OCI-LY7 (cell line): ENCODE results near the gene SLC4A5. TPM values are rescaled to one million over a fixed set of nuclear protein-coding genes. Genes with fewer than 3 reads are reported as not detected.

ENCODE experiments used
- BruUV-seq: library from RNA; stranded (reverse); fragments of 400-500 nt; replicated peaks from 2 replicates; lab custom pipeline; 2021; lab: Mats Ljungman, UMichigan
- CTCF ChIA-PET: fragments of 300-600 bp; sonication (Branson Sonifier 250); formaldehyde crosslinking; loops from one replicate; lab custom pipeline; 2022; ENCODE audit warnings: antibody characterized with exemption; ENCODE audit not compliant: unreplicated experiment; lab: Charles Lee
- POLR2A ChIA-PET: fragments of 300-600 bp; sonication (Branson Sonifier 250); formaldehyde crosslinking; loops from one replicate; lab custom pipeline; 2022; ENCODE audit warnings: antibody characterized with exemption; lab: Charles Lee
- DNase-seq: peaks from one replicate; pipeline ENCODE4 v3.0.0-alpha.2; 2015; ENCODE audit warnings: low spot score
- H2AFZ ChIP-seq: fragments of 200-600 bp; sonication (generic), shearing (Covaris generic); 2 replicates; pipeline ENCODE4 v1.6.1; 2014; ENCODE audit warnings: mild to moderate bottlenecking, antibody characterized with exemption, low read length, moderate library complexity
- H3K27ac ChIP-seq: fragments of 200-600 bp; sonication (generic); 2 replicates; pipeline ENCODE4 v1.5.1; 2014; ENCODE audit warnings: mixed run types, low read depth, mild to moderate bottlenecking, moderate library complexity, low read length, inconsistent platforms; ENCODE audit not compliant: poor library complexity, severe bottlenecking
- H3K36me3 ChIP-seq: fragments of 200-600 bp; sonication (generic); 2 replicates; pipeline ENCODE4 v1.6.1; 2014; ENCODE audit warnings: mild to moderate bottlenecking, antibody characterized with exemption, low read length, moderate library complexity, mixed read lengths; ENCODE audit not compliant: insufficient read depth
- H3K4me1 ChIP-seq: fragments of 200-600 bp; sonication (generic); 2 replicates; pipeline ENCODE4 v1.5.1; 2014; ENCODE audit warnings: mild to moderate bottlenecking, low read length; ENCODE audit not compliant: insufficient read depth, poor library complexity, severe bottlenecking
- H3K4me2 ChIP-seq: fragments of 200-600 bp; sonication (generic); 2 replicates; pipeline ENCODE4 v1.6.1; 2014; ENCODE audit warnings: mild to moderate bottlenecking, low read length
- H3K4me3 ChIP-seq: fragments of 200-600 bp; sonication (generic); 2 replicates; pipeline ENCODE4 v1.5.1; 2014; ENCODE audit warnings: mild to moderate bottlenecking, low read depth, low read length; ENCODE audit not compliant: poor library complexity, severe bottlenecking
- H3K79me2 ChIP-seq: fragments of 200-600 bp; sonication (generic); 2 replicates; pipeline ENCODE4 v1.6.1; 2016; ENCODE audit warnings: low read depth, mild to moderate bottlenecking, low read length, moderate library complexity, mixed read lengths; ENCODE audit not compliant: insufficient read depth
- H3K9me2 ChIP-seq: fragments of 200-600 bp; sonication (generic); 2 replicates; pipeline ENCODE4 v1.6.1; 2016; ENCODE audit warnings: mild to moderate bottlenecking, low read length, mixed read lengths; ENCODE audit not compliant: insufficient read depth
- H3K9me3 ChIP-seq: fragments of 200-600 bp; sonication (generic); 2 replicates; pipeline ENCODE4 v1.6.1; 2014; ENCODE audit warnings: mild to moderate bottlenecking, mixed run types, low read length, mixed read lengths
- H4K20me1 ChIP-seq: fragments of 200-600 bp; sonication (generic); 2 replicates; pipeline ENCODE4 v1.6.1; 2014; ENCODE audit warnings: mild to moderate bottlenecking, antibody characterized with exemption, low read length, moderate library complexity, mixed read lengths; ENCODE audit not compliant: insufficient read depth
- CTCF ChIP-seq: fragments of 200-600 bp; sonication (generic); conservative IDR thresholded peaks from 2 replicates; pipeline ENCODE4 v1.5.1; 2014; ENCODE audit warnings: mild to moderate bottlenecking, antibody characterized with exemption, low read length, moderate library complexity, mixed read lengths
- EZH2phosphoT487 ChIP-seq: fragments of 200-600 bp; sonication (generic); IDR thresholded peaks from 2 replicates; pipeline ENCODE4 v1.6.1; 2018; ENCODE audit warnings: low read depth, borderline replicate concordance, mild to moderate bottlenecking, mixed run types, antibody characterized with exemption, low read length, moderate library complexity, mixed read lengths
- intact Hi-C: fragments of 100-400 bp; cut with micrococcal nuclease; formaldehyde crosslinking; loops from one replicate; pipeline ENCODE4 v1.10.0; 2022; ENCODE audit not compliant: unreplicated experiment
- total RNA-seq, 2 experiments: library from RNA; depleted of rRNA in 1 of 2; stranded (reverse); fragments of >200 nt in 1 of 2; shearing (Covaris generic) in 1 of 2; gene quantifications; 2 replicates each; pipeline ENCODE4 v1.2.3, GENCODE V29; 2014 to 2022

Gene SLC4A5
- total RNA-seq, 2 experiments from 2014 or later, result 1.2 to 7.0 TPM

DNA sequence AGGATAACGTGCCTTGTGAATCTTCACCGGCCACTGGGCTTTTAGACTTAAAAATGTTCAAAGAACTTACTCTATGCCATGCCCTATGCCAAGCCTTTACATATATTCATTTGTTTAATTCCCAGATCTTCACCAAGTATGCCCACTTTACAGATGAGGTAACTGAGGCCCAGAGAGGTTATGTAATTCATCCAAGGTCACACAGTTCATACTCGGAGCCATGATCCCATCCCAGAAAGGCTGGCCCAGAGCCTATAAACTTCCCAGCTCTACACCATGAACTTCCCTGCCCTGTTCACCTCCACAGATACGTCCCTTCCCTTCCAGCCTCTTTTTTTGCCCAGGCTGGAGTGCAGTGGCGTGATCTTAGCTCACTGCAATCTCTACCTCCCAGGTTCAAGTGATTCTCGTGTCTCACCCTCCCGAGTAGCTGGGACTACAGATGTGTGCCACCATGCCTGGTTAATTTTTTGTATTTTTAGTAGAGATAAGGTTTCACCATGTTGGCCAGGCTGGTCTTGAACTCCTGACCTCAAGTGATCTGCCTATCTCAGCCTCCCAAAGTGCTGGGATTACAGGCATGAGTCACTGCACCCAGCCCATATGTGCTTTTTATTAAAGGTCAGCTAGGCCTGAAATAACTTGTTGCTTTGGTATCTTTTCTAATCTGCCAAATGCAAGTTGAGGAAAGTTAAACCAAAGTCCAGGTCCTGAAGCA is 100.7 kb downstream of the SLC4A5 start:
- no peak for DNase-seq
- H3K36me3 ChIP-seq, result no peaks in the 10 kb centered on the region
- intact Hi-C loops, result no loop called here
- H4K20me1 ChIP-seq, result no peaks in the 10 kb centered on the region
- ChIA-PET POLR2A (interaction anchor here (0.5 kb wide), 2 partner anchors 61 to 154 kb away, joined by 3 read pairs; no protein-coding TSS in a partner anchor), CTCF (no interaction called here)
- TF ChIP-seq EZH2phosphoT487, result no peak
- TF ChIP-seq CTCF, result no peak
- no peak overlapping the region for H2AFZ ChIP-seq
- no peaks in the 10 kb centered on the region for H3K4me1 ChIP-seq
- H3K4me2 ChIP-seq, result no peak overlapping the region
- H3K9me2 ChIP-seq, result no peaks in the 10 kb centered on the region
- H3K79me2 ChIP-seq, result no peaks in the 10 kb centered on the region
- H3K4me3 ChIP-seq, result no peak overlapping the region
- BruUV-seq, result no TSS peak
- no peak overlapping the region for H3K27ac ChIP-seq
- H3K9me3 ChIP-seq, result no peaks in the 10 kb centered on the region

DNA sequence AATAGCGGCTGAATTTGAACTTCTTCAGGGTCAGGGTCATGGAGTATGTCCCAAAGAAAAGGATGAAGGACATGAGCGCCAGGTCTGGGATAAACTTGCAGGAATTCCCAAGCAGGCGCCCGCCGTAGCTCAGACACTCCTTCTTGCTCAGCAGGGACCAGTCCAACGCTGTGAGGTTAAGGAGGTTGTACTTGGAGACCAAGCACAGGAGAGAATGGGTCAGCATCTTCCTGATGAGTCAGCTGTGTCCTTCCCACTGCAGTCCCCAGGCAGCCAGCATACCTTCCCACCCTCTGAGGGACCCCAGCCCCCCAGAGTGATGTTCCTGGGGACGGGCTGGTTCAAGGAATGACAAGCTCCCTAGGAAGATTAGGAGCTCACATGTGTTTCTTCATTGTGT is 103.9 kb downstream of the SLC4A5 start:
- Histone ChIP-seq H4K20me1 (no peaks in the 10 kb centered on the region), H3K4me3 (no peak overlapping the region), H3K36me3 (no peaks in the 10 kb centered on the region), H3K4me2 (no peak overlapping the region), H3K4me1 (no peaks in the 10 kb centered on the region), H2AFZ (no peak overlapping the region), H3K79me2 (no peaks in the 10 kb centered on the region), H3K9me3 (no peaks in the 10 kb centered on the region), H3K9me2 (no peaks in the 10 kb centered on the region), H3K27ac (no peak overlapping the region)
- intact Hi-C loops, result no loop called here
- TF ChIP-seq EZH2phosphoT487 (no peak), CTCF (no peak)
- DNase-seq, result no peak
- BruUV-seq, result no TSS peak
- POLR2A ChIA-PET, result interaction anchor here (0.6 kb wide), 1 partner anchor 58 kb away, joined by 5 read pairs; no protein-coding TSS in a partner anchor
- CTCF ChIA-PET, result no interaction called here

DNA sequence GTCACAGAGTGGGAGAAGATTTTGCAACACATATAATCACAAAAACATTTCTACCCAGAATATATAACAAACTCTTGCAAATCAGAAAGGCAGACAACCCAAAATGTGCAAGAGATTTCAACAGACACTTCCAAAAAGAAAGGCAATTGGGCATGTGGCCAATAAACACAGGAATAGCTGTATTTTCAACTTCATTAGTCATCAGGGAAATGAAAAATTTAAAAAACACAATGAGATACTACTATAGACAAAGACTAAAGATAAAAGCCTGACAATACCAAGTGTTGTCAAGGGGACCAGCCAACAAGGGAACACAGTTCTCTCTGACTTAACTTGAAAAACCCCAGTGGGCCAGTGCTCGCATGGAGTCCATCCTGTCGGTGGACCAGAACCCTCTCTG is 104.3 kb downstream of the SLC4A5 start:
- no peaks in the 10 kb centered on the region for H3K9me2 ChIP-seq
- H4K20me1 ChIP-seq, result no peaks in the 10 kb centered on the region
- no peak overlapping the region for H2AFZ ChIP-seq
- BruUV-seq, result no TSS peak
- no peak overlapping the region for H3K4me3 ChIP-seq
- no peaks in the 10 kb centered on the region for H3K9me3 ChIP-seq
- H3K4me1 ChIP-seq, result no peaks in the 10 kb centered on the region
- H3K79me2 ChIP-seq, result no peaks in the 10 kb centered on the region
- intact Hi-C loops, result no loop called here
- no peak overlapping the region for H3K4me2 ChIP-seq
- DNase-seq, result no peak
- TF ChIP-seq EZH2phosphoT487 (no peak), CTCF (no peak)
- ChIA-PET CTCF (no interaction called here), POLR2A (interaction anchor here (0.6 to 0.7 kb wide), 2 partner anchors 57 to 61 kb away, joined by 3 to 5 read pairs; no protein-coding TSS in a partner anchor)
- no peaks in the 10 kb centered on the region for H3K36me3 ChIP-seq
- no peak overlapping the region for H3K27ac ChIP-seq
